ENCODE measurements around the gene SUN5.

Gene SUN5

DNA sequence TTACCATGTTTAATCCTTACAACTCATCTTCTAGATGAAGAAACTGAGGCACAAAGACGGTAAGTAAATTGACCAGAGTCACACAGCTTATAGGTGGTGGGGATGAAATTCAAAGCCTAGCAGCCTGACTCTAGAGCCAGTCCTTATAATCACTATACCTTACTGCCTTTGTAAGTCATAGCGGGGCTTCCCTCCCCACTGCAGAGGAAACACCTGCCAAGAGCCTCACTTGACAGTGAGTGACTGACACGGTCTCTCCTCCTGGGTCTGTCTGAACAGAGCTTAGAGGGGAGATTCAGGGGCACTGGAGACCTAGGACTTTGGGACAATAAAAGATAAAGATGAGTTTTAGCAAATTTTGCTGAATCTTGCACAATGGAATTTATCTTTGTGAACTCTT, 12.8 kb downstream of the SUN5 start:
- DNase-seq: no peak

DNA sequence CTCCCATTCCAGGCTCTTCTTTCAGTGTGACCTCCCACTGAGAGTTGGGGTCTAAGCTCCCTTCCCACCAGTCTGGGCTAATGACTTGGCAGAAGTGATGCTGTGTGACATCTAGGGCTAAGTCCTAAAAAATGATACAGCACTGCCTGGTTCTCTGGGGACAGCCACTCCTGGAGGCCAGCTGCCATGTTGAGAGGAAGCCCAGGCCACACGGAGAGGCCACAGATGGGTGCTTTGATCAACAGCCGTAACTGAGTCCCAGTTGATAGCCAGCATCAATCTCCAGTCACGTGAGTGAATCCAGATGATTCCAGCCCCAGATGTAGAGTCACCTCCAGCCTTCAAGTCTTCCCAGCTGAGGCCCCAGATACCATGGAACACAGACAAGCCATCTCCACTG, 13.8 kb downstream of the SUN5 start:
- DNase-seq: no peak

DNA sequence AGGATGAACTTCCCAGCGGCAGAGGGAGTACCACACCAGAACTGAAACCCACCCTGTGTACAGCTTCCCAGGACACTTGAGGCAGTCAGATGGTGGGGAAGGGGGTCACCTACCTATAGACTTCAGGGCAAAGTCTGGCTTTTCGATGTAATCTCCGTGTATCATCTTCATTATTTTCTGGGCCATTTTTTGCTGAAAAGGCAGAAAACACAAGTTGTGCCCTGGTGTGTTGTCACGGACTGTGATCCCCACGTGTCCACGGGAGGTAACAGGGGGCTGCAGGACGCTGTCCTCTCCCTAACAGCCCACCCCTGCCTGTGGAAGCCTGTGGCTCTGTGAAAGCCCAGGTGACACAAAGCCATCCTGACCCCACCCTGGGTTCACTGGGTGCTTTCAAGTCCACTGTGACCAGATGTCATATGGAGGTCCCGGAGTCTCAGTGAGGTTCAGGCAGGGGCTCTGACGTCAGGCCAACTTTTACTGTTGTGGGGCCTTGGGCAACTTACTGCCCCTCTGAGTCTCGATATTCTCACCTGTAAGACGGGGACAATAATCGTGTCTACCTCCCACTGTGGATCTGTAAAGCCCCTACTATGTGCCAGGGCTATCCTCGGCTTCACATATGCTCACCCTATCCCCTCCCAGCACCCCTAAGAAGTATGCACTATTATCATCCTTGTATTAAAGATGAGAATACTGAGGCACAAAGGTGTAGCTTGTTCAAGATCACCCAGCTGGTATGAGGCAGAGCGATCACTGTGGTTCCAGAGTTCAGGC, 14.5 kb downstream of the SUN5 start:
- no peak for DNase-seq

DNA sequence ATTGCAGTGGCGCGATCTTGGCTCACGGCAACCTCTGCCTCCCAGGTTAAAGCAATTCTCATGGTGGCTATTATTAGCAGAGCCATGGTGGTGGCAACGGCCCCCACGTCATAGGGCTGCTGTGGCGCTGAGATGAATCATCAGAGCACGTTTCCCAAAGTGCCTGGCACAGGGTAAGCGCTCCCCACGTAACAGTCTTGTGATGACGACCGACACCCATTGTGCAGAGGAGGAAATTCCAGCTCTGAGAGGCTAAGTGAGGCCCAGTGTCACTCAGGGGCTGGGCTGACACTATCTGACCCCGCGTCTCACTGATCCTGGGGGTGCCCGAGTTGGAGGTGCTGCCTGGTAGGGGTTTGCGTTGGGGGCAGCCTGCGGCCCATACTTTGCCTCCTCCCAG, 16.2 kb downstream of the SUN5 start:
- DNase-seq: no peak

DNA sequence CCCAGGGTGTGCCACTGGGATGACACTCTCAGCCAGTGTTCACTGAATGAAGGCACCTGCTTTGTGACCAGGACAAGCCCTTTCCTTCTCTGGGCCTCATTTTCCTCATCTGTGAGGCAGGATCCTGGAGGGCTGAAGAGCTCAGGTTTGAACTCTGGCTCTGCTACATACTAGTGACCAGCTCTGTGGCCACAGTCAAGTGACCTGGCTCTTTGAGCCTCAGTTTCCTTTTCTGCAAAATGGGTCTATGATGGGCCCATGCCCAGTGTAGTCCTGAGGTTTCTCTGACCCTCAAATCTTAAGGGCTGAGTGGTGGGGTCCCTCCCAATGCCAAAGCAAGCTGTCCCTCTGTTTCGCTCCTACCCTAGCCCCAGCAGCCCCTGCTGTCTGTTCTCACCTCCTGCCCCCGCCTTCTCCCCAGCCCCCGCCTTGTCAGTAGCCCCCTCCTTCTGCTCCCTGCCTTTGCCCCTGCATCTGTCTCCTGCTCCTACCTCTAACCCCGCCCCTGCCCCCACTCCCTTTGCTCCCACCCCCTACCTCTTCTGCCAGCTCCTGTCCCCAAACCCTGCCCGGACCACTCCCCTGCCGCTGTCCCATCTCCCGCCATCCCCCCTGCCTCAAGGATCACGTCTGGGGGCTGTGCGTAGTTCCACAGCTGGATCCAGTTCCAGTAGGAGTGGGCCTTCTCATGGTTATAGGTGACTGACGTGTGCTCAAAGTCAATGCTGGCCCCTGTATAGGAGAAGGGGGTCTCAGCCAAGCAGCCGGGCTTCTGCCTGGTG, 17.0 kb downstream of the SUN5 start:
- no peak for DNase-seq

DNA sequence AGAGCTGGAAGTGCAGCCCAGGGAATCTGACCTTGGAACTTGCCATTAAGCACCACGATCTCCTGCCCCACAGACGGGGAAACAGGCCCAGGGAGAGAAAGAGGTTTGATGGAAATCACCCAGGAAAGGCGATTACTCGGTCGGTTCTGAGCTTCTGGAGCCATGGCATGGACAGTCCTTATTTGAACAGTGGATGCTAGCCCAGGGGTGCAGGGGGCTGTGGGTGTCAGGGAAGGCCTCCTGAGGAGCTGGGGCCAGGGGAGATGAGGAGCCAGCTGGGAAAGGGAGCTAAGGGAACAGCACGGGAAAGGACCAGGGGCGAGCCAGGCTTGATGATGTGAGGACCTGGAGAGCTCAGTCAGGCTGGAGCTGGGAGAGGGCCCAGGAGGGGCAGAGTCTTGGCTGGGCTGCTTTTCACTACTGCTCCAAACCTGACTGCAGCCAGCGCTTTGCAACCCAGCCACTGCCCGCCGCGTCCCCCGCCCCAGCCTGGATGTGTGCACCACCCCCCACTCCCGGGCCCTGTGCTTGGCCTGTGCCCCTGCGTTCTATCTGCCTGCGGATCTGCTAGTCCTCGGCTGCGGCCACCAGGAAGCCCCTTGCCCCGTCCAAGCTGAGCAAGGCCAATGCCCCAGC, 17.8 kb downstream of the SUN5 start:
- no peak for DNase-seq

DNA sequence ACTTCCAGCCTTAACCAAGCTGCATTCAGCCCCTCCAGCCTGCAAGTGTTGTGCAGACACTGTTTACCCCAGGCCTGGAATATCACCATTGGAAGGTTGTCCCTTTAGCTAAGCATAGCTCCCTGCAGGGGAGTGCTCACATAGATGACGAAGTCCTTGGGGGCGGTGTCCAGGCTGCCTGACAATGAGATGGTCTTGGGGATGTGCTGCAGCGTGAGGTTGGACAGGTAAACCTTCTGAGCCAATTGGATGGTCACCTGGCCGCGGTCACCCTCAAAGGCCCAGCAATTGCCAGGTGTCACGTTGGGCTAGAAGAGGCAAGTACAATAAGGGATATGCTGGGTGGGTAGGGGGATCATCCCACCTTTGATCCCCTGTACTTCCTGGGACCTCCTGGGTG, 18.6 kb downstream of the SUN5 start:
- DNase-seq: no peak

DNA sequence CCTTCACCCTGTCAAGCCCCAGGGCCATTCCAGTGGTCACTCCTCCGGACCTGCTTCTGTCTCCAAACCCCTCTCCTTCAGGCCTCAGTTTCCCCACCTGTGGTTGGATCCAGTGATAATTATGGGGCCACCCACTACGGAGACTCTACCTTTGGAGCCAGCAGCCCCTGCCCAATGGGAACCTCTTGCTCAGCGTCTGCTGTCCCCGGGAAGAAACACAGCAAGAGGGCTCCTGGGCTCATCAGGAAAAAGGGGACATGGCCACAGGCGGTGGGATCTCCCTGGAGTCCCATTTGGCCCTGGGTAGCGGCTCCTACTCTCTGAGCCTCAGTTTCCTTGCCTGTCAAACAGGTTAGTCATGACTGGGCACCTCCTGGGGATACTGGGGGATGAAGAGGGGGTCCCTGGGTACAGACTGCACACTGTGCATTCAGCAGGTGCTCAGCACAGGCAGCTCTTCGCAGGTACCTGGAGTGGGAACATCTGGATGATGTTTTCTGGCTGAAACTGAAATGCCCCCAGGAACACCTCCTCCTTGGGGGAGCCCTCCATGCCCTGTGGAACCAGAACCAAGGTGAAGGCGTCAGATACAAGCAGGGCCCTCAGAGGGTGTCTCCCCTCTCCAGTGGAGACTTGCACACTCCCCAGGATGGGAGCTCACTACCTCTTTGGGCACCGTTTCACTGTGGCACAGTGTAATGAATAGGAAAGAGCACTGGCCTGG, 19.4 kb downstream of the SUN5 start:
- DNase-seq: no peak

DNA sequence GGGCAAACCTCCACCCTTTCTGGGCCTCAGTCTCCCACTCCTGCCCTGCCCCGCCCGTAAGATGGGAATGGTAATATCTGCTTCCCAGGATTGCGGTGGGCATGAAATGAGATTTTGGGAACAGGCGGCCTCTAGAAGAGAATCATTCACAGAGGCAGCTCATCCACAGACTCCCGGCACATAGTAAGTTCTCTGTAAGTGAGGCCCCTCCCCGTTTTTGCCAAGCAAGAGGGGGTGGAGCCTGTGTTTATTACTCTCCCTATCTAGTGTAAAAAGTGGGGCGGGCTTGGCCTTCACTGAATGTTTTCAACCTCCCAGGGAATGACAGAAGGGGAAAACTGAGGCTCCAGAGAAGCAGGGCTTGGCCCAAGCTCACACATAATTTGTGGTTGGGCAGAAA, 20.0 kb downstream of the SUN5 start:
- no peak for DNase-seq

DNA sequence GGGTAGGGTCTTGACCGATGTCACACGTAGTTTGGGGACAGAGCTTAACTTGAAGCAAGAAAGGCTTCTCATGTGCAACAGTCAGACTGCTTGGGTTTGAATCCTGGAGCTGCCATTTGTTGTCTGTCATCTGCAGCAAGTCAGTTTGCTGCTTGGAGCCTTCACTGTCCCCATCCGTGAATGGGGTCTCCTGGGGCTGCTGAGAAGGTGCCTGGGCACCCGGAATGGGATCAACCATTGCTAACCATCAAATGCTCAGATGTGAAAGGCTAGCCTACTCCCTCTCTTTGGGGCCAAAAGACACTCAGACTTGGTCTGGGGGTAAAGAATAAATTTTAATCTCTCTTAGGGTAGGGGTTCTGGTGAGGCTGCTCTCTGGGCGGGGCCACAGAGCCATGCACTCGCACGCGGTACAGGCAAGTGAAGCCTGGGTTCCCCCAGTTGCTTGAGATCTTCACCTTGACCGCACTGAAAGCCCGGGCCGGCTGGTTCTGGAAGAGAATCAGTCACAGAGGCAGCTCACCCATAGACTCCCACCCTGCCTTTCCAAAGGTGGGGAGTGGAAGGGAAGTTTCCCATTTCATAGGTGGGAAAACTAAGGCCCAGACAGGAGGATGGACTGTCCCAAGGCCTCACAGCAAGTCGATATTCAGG, 20.6 kb downstream of the SUN5 start:
- DNase-seq: no peak

DNA sequence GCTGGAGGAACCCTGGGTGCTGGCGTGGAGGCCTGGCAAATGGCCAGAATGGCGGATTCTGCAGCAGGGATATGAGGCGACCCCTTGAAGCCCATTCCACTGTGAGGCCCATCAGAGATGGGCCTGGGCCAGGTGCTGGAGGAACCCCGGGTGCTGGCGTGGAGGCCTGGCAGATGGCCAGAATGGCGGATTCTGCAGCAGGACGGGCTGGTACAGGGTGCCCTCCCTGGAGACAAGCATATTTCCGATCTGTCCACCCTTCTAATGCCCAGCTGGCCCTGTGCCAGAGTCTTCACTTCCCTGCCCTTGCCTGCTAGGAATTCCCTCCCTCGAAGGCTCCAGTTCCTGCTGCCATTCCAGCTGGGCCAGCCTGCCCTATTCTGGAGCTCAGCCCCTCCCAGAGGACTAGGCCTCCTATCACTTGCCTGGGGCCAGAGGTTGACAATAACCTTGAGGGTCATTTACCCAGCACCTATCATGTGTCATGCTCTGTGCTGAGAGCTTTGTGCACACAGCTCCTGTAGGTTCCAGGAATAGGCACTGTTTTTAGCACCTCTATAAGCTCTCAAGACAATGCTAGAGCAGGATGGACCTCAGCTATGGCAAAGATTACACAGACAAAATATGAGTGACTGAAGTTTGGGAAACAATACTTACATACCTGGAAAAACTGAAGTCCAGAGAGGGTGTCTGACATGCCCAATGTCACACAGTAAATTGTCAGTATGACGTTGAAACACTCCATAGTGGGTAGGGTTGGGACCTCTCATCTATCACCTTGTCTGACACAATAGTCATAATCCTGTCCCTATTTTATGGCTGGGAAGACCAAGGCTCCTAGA, 21.4 kb downstream of the SUN5 start:
- DNase-seq: no peak

DNA sequence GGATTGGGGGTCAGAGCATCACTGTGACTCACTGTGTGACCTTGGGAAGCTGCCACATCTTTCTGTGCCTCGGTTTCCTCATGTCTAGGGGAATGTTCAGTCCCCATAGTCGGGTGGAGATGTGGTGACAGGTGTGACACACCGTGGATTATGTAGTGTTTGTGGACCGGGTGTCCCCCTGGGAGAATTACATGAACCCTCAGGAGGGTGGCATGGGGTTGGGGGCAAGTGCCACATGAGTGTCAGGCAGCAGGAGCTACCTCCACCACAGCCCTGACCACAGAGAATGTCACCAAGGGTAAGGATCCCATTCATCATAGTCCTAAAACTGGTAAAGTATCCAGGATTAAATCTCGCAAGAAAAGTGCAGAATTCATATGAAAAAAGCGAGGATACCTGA, 23.2 kb downstream of the SUN5 start:
- no peak for DNase-seq

DNA sequence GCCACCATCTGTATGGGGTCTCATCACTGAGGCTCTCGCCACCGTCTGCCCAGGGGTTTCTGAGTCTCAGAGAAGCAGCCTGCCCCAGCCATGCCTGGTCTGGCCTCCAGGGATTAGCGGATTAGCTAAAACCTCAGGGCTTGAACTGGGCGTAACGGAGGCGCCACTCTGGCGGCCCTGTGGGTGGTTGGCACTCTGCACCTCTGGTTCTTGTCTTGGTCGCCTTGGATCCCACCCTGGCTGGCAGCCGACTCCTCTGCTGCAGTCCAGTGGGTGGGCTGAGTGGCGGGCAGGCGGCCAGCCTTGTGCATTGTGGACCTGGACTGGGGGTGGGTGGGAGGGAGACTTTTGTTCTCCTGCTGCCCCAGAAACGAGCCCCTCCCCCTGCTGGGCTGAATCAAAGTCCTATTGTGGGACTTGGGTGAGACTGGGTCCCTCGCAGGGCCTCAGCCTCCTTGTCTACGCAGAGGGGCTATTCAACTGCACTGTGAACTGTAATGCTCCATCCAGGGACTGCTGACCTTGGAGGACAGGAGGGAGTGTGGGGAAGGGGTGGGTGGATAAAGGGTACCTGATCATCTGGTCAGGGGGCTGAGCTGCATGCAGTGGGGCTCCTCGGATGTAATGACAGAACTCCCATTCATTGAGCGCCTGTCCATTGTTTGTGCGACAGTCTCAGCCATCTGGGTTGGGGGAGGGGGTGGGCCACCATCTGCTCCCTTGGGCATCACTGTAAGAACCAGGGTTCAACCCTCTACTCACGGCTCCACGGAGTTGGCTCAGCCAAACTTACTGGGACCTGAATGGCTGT, 23.9 kb downstream of the SUN5 start:
- no peak for DNase-seq

DNA sequence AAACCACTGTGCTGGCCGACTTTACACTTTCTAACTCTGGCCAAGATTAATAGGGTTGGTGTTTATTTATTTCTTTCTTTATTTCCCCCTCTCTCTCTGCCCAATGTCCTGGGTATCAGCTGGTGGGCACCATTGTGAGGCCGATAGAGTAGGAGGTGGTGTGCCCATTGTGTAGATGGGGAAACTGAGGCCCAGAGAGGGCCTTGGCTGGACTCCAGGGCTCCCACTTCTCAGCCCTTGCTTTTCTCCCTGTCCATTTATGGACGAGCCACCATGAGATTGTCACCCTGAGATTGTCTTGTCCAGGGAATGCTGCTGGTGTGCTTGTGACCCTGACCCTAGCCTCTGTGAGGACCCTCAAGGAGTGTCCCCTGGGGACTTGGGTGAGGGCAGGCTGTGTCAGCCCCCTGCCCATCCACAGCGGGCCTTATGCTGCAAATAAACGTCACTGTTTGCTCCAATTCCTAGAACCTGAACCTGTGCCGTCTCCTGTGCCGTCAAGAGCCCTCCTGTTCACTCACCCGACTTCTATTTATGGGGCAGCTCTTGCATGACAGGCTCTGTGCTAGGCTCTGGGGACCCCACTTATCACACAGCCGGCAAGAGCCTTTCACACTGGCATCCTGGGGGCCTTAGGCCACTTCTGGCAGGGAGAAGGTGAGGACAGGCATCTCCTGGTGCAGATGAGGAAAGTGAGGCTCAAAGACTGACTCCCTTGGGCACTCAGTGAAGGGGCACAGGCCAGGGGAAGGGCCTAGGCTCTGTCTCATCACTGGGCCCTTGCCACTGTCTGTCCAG, 24.8 kb downstream of the SUN5 start:
- no peak for DNase-seq

DNA sequence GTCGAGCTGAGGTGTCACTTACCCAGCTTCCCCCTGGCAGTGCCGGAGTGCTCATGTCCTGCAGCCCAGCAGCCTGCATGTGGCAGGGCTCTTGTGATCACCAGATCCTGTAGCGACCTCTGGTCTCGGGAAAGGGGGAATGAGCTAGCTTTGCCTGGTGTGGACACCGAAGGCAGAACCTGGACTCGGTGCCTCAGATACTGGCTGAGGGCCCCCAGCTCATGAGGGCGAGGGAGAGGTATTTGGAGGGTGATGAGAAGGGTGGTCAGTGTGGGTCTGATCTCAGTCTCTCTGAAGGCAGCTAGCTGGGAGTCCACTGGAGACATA, 26.3 kb downstream of the SUN5 start:
- no peak for DNase-seq

DNA sequence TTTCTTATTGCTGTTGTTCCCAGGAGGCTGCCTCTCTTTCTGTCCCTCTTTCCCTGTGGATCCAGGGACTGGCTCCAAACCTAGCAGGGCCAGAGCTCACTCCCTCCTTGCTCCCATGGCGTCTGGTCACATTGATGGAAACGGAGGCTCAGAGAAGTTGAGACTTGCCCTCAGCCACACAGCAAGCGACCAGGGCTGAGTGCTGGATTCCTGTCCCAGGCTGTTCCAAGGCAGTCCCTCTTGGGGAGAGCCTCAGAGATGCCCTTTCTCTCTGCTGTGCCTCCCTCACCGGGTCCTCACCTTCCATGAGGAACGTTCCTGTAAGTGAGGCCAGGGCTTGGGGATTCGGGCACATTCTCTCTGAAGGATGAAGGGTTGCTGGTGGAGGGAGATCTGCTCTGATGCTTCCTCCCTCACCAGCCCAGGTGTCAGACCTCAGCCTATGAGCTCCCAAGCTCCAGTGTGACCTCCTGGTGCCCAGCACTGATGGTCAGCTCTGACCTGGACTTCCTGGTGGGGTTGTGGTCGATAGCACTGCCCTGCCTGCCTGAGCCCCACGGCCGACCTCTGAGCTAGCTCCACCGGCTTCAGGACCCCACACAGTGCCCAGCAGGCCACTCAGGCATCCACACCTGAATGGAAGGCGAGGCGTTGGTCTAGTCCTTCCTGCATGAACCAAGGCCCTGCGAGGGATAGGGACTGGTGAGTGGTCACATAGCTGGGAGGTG, 26.8 kb downstream of the SUN5 start:
- DNase-seq: no peak

DNA sequence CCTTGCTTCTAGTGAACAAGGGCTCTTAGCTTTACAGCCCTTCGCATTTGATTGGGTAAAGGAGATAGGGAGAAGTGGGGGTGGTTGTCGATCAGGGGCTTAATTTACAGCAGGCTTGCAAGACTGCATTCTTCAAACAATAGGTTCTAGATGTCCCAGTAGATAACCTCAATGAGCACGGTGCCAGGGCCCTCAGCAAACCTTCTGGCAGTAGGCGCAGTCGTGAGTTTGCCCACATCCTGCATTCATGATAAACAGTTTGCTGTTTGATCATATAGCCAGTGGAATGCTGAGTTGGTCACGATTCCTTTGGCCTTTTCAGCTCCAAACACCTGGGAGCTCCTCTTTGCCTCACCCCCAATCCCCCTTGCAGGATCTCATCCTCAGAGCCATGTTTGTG, 27.5 kb downstream of the SUN5 start:
- DNase-seq: no peak

DNA sequence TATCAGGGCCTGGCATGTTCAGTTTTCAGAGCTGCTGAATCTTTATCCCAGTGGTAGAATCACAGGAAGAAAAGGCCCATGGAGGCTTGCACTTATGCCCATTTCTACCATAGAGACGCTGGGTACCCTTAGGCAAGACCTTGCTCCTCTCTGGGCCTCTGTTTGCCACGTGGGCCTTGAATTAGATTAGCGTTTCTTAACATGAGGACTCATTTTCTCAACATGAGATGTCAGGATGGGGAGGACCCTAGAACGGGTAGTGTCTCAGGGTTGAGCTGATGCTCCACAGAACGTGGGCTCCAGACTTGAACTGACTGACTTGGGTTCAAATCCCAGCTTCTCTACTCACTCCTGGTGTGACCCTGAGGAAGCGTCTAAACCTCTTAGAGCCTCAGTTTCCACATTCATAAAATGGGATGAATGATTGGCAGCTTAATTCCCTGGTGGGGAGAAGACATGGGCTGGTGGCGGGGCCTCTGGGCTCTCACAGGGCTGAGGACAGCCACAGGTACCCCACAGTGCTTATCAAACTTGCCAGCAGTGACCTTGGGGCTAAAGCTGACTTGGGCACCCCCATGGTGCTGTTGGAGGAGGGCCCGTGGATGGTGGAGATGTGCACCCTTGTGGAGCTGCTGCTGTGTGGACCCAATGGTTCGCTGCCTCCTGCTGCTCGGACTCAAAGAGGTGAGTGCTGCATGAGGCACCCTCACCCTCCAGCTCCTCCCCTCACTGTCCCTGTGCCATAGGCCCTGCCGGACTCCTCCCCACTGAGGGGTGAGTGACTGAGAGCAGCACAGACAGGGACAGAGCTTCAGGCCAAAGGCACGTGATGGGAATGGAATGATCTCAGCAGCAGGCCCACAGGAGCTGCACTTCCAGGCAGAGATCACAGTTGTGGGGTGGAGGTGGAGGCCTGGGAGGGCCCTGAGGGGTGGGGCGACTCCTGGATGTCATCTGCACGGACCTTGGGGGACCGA, 28.2 kb downstream of the SUN5 start:
- no peak for DNase-seq
